NCI-H1930 (cell line): ENCODE measurements around the gene GPR25.

Experiments
- DNase-seq, 2 experiments: peaks; one replicate each; lab custom pipeline; 2025; lab: John Stamatoyannopoulos, UW

GPR25 gene

DNA sequence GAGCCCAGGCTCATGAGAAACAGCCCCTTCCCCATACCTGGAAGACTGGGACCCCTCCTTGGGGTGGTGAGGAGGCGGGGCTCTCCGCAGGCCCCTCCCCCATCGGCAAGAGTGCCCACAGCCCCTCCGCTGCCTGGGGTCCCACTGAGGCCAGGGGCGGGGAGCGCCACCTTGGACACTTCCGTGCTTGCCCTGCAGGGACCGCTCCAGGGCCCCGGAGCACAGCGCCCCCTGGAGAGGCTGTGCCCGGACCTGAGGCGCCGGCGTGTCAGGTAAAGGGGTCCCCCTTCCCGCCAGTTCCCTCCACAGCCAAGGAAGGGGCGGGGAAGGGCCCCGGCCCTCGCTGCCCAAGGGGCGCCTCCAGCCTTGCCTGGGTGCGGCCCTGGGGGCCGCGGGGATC, 43.4 kb downstream of the GPR25 start:
- DNase-seq: no peak

DNA sequence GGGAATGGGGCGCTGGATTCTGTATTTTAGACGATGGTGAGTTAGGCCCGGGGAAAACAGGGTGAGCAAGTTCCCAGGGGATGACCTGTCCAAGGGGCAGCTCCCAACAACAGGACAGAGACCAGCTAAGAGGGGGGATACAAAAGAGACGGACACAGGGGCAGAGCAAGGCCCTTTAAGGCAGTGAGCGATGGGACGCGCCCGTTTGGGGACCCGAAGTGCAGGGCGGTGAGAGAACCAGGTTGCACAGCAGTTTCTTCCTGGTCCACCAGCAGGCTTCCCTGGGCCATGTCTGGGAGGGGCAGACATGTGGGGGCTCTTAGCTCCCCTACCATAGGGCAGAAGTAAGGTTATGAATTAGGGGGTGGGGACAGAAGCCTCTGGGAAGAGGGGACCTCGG, 43.9 kb downstream of the GPR25 start:
- no peak for DNase-seq

DNA sequence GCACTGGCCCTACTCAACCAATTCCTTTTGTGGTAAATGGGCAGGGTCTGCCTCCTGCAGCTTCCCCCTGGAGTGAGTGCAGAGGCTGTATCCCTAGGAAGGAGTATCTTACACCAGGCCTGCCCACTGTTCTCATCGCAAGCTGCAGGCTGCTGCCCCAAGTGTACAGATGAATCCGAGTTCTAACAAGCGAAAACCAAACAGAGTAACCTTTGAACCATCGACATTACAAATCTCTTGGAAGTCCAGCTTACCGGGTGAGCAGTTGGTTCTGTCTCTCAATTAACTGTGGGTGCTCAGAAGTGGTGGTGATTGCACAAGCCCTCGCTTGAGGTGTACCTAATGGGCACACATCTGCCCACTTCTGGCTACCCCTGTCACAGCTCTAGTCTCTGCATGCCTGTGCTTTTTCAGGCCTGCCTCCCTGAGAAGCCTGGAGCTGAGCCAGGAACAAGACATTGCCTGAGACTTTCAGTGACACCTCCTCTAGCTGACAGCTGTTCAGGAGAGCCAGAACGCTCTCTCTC, 44.6 kb downstream of the GPR25 start:
- DNase-seq: no peak

DNA sequence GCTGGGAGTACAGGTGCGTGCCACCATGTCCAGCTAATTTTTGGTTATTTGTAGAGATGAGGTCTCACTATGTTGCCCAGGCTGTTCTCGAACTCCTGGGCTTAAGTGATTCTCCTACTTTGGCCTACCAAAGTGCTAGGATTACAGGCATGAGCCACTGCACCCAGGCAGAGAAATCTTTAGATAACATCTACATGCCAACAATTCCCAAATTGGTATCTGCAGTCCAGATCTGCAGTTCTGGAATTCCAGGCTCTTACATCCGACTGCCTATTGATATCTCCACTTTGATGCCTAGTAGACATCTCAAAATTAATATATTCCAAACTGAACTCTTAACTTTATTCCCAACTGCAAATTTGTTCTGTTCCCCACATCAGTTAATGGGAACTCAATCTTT, 45.2 kb downstream of the GPR25 start:
- no peak for DNase-seq

DNA sequence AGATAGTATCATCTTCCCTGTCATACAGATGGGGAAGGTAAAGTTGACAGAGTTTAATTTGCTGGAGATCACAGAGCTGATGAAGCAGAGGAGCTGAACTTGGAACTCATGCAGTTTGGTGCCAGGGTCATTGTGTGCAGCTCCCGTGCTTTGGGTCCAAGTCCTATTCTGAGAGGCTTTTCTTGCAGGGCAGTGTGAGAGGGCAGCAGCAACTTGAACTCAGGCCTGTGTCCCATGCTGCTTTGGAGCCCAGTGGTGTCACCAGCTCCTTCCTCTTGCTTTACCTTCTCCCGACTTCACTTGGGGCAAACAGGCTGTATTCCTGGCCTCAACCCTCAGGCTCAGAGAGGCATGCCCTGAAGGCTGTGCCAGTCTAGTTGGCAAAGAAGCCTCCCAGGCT, 46.6 kb downstream of the GPR25 start:
- DNase-seq: no peak

DNA sequence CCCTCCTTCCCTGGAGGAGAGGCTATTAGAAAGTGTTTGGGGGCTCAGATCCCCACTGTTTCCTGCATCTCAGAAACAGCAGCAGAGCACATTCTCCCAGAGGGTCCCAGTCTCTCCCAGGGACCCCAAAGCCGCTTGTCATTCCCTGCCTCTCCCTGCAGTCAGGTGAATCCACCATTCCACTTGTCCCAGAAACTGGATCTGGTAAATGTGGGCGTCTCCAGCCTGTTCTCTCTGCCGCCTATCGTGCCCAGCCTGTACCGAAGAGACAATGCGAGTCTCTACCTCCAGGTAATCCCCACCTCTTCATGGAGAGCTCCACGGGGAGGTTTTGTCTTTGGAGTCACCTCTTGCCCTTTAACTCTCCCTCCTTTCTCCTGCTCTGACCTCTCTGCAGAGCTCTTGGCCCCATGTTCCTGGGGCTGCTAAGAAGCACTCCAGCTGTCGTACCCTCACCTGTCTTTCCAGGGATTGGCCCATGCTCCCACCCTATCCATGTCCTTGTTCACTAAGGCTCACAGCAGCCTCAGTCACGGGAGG, 48.9 kb downstream of the GPR25 start:
- DNase-seq: no peak

DNA sequence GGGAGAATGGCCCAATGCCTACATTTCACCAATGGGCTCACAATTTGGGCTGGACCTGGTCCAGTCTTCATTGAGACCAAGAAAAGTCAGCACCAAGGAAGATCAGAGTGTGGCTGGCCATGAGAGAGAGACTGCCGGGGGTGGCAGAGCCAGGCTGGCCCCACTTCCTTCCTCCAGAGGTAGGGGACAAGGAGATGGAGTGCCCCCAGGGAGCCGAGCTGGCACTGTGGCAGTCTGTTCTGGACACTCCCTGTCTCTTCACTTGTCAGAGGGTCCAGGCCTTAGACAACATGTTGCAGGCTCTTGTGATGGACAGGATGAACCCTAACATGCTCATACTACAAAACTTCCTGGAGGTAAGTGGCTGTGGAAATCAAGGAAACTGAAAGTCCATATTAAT, 49.6 kb downstream of the GPR25 start:
- DNase-seq: no peak

DNA sequence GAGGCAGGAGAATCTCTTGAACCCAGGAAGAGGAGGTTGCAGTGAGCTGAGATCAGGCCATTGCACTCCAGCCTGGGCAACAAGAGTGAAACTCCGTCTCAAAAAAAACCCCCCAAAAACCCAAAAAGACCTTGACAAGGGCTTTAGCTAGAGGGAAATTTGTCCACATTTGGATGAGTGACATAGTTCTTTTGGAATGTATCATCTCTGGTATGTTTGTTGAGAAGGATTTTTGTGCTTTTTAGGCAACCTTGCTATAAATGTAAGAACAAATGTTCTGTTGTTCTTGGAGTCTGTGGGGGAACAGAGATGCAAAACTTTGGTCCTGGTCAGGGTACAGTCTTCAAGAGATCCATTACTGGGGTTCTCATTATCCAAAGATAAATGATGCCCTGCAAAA, 50.8 kb downstream of the GPR25 start:
- no peak for DNase-seq
